Inflammatory macrophage treated with lipopolysaccharide for 4 hours (primary cell): Measurements from ENCODE around the gene INSM1.

ENCODE experiments used
- DNase-seq: peaks from one replicate; pipeline ENCODE4 v3.0.0-alpha.2; 2020

Gene INSM1

GRCh38 chr20:20363434-20363798, 4.5 kb upstream of the INSM1 start:
- no peak for DNase-seq

- DNase-seq = no peak
These were observed 3.9 kb upstream of the INSM1 start for GRCh38 chr20:20363799-20364592.

DNA sequence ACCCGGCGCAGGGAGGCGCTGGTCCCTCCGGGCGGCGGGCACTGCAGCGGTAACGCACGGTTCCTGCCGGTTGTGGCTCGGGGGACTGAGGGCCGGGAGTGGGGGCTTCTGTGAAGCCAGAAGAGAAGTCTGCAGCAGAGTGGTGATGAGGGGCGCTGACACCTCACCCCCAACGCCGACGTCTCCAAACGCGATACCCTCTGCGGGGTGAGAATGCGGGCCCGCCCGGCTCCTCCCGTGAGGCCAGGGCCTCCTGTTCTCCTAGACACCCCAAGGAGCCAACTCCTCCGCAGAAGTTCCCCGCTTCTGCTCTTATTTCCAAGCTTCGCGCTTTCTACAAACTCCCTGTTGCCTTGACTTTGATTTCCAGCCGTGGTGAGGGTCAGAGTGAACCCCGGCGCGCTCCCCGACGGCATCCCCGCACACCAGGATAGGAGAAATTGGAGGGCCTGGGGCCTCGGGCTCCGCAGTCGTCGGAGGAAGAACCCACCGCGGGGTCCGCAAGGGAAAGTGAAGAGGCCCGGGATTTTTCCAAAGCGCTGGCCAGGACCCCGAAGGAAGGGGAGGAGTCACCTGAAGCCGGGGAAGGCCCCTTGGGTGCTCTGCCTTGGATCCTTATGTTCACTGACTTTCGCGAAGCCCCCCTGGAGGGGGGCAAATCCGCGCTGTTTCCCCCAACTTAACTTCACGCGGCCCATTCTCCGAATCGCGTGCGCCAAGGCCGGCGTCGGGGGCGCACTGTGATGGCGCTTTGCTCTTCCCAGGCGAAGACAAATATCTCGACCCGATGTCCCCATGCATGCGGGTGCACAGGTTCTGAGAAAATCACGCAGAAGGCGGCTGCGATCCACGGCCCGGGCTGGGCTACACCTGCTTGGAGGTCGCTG, 3.1 kb upstream of the INSM1 start:
- DNase-seq = no peak

- DNase-seq = no peak
These were observed 2.3 kb upstream of the INSM1 start for GRCh38 chr20:20365480-20366161.

GRCh38 chr20:20366551-20366875, 1.4 kb upstream of the INSM1 start:
- DNase-seq = no peak

DNA sequence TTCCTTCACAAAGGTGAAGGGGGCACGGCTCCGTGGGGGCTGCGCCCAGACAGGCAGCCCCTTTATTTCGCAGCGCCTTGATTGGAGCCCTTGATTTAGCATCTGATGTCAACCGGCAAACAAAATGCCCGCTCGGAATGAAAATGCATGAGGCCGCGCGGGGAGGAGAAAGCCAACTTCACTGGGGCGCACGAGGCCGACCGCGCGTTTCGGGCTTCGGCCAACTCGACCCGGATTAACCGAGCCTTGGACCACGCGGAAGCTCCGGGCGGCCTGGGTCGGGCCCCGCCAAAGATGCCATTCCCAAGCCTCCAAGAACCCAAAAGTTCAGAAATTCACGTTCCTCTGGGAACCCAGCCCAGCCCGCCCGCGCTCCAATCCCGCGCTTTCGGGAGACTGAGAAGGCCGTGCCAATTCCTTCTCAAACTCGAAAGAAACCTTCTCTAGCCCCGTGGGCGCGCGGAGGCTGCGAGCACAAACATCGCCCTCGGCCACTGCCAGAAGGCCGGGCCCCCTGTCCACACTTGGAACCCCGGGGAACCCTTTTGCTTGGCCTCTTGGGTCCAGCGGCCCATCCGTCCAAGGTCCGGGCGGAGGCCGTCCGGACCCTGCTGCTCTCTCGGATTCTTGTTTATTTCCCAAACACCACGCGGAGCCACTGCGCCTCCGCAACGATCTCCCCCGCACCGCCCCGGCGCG, 879 bp upstream of the INSM1 start:
- DNase-seq = no peak

GRCh38 chr20:20368418-20369249, 730 bp downstream of the INSM1 start:
- DNase-seq = no peak

- no peak for DNase-seq
These were observed 1.6 kb downstream of the INSM1 start for GRCh38 chr20:20369250-20370093.

DNA sequence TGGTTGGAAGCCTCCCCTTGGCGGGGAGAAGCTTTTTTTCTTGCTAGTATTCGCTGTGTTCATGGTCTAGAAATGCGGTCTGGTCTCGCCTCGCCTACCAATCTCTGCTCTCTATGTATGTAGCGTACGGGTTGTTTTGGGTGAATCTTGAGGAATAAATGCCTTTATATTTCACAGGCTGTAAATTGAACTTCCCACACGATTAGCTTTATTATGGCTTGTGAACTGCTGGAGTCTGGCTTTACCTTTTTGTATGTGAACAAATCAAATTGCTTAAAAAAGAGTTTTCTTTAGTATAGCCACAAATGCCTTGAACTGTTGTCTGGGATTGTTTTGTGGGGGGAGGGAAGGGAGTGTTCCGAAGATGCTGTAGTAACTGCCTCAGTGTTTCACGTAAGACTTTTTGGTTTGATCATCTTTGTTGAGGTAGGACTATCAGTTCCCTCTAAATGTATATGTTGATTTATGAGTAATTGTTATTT, 2.2 kb downstream of the INSM1 start:
- DNase-seq = no peak

DNA sequence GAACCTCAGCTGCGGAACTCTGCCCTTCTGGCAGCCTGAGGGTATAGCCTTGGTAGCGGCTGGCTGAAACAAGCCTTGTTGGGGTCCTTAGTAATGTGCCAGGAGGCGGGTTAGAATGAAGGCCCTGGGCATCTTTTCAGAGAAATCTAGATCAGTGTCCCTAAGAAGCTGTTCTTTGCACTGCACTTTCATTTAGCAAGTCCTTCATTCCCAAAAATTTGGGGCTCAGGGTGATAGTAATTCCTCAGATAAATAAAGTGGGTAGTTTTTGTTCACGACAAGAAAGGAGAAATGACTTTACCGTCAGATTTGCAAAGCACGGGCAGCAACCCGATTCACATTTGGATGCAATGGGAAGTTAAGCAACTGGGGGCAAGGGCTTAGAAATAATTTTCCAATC, 3.2 kb downstream of the INSM1 start:
- no peak for DNase-seq

GRCh38 chr20:20371681-20372080, 3.8 kb downstream of the INSM1 start:
- DNase-seq = no peak

DNA sequence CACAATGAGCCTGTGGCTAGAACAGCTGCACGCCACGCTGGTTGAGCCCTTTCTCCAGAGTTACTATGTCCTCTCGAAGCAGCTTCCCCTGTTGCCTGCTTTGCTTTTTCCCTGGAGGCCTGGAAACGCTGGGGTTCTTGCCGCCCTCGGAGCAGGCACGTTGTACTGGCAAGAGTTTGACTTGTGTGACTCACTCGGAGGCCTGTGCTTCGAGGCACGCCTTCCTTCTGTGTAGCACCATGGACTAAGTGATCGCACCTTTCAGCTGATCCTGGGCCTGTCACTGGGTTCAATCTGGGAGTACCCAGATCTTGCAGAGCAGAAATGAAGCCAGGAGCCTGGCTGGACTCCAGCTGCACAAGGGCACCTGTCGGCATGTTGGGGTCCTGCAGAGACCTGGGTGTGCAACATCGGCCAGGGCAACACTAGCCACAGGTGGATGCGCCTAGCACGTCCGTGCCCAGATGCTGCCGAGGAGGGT, 5.2 kb downstream of the INSM1 start:
- DNase-seq = no peak

DNA sequence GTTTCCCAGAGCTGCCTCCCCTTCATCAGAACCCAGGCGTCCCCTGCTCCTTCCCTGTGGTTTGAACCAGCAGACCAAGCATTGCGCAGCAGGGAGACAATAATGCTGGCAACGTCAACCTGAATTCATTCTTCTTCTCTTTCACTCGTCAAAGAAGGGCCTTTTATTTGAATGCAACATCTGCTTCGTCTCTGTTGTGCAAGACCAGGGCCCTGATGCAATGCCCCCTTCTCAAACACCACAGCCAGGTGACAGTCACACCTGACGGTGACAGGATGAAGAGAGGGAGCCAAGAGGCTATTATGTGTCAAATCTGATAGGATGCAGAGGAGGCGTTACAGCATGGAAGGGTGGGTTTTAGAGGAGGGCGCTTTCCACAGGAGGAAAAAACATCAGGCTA, 8.0 kb downstream of the INSM1 start:
- no peak for DNase-seq

DNA sequence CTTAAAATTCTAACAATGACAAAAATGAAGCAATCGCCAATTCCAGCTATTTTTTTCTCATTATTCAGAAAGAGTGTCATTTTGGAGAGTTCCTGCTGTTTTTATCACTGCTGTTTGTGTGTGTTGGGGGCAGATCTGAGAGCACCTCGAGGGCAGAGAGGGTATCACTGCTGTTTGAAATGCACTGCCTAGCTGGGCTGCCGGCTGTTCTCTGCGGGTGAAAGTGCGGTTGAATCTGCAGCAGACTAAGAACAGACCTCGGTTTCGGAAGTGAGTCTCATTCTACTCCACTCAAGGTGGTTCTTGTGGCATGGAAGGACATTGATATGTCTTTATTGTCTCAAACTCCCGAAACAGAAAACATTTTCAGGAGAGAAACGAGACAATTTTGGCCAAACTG, 18.3 kb downstream of the INSM1 start:
- DNase-seq = no peak

- DNase-seq = no peak
These were observed 22.5 kb downstream of the INSM1 start for GRCh38 chr20:20390393-20390792.

GRCh38 chr20:20391115-20391514, 23.2 kb downstream of the INSM1 start:
- DNase-seq = no peak

DNA sequence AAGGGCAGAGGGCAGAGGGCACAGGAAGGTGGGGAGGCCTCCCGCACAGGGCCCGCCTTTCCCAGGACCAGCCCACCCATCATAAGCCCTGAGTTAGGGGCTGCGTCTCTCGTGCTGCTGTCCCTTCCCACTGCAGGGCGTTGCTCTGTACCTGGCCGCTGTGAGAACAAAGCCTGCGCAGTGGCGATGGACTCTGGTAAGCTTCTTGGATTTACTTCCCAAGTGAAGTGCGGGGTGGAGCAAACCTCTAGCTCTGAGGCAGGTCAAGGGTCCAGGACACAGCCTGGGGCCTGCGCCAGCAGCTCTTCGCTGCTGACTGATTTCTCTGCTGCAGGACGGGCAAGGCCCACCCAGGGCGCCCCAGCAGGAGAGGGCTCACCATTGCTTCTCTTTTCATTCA, 23.9 kb downstream of the INSM1 start:
- DNase-seq = no peak

DNA sequence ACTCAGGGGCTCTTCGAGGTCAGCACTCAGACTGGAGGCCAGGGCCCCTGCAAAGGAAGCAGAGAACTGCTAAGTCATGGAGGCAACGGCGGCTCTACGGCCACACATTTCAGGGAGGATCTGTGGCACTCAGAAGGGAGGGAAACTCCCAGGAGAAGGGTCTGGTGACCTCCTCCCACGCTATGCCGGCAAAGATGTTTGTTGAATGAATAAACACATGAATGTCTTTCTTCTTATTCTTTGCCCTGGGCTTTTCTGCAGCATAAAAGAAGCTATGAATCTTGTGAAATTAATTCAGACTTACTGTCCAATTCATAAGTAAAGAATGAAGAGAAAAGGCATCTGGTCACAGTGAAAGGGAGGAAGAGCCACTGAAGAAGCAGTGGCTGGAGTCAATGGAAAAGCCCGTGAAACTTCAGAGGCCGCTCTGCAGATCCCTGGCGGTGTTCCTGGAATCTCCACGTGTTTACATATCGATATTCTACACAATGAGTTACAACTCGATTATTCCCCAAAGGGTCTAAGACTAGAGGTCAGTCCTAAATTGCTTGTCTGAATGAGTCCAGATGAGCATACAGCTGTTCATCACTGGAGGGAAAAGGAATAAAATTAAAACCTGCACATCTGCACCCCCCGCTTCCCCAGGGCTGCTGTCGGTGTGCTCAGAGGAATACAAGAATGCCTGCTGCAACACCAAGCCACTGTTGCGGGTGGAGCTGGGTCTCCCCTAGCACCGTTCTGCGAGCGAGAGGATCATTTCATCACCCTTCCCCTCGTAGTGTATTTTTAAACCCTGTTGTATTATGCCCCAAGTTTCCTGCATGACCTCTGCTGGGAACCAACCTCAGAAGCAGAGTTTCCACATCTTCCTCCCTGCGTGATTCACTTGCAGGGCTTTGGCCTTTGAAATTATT, 25.6 kb downstream of the INSM1 start:
- DNase-seq = peak; percentile 77

DNA sequence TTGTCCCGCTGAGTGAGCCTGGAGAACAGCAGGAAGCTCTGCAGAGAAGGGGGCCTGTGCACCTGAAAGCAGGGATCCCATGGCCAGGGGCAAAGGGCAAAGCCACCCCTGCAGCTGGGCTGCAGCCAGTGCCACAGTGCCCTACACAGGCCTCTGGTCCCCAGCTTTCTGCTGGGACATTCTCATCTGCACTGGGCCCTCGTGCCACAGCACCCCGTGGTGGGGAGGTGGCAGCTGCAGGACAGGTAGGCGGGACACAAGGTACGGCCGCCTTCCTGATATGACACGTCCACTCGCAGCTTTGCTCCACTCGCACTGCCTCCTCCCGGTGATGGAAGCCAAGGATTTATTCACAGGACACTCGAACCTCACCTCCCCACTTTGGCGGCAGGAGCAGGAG, 27.2 kb downstream of the INSM1 start:
- no peak for DNase-seq
